GM21515 (cell line): ENCODE data around the gene ANKRD42.
"Not testable (repeated sequence)": the region's sequence is repeated elsewhere in the genome, so short reads cannot be mapped to it uniquely, and the experiment has no call there.

ENCODE experiments used
- ATAC-seq: cut with Tn5 transposase; IDR thresholded peaks from one replicate; pipeline ENCODE4 v1.9.1; 2021; ENCODE audit not compliant: unreplicated experiment

ANKRD42 gene

GRCh38 chr11:83238111-83238510 is 44.6 kb downstream of the ANKRD42 start:
- ATAC-seq, result no peak

GRCh38 chr11:83241291-83241946 is 47.9 kb downstream of the ANKRD42 start:
- ATAC-seq, result no peak

GRCh38 chr11:83249445-83249844 is 55.9 kb downstream of the ANKRD42 start:
- peak; percentile 61 for ATAC-seq

- ATAC-seq, result peak; percentile 59
Observed at GRCh38 chr11:83249972-83250593, 56.6 kb downstream of the ANKRD42 start.

DNA sequence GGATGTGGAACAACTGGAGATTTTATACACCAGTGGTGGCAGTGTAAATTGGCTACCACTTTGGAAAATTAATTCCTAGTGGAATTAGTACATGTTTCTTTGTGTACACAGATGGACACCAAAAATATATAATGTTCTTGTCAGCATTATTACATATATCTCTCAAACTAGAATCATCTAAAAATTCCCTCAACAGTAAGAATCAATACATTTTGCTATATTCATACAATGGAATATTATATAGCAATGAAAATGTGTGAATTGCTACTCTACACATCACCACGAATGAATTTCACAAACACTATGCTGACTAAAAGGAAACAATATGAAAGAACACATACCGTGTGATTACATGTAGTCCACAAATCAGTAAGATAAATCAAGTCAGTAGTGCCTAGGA is 58.8 kb downstream of the ANKRD42 start:
- no peak for ATAC-seq

GRCh38 chr11:83252941-83253340 is 59.4 kb downstream of the ANKRD42 start:
- no peak for ATAC-seq

DNA sequence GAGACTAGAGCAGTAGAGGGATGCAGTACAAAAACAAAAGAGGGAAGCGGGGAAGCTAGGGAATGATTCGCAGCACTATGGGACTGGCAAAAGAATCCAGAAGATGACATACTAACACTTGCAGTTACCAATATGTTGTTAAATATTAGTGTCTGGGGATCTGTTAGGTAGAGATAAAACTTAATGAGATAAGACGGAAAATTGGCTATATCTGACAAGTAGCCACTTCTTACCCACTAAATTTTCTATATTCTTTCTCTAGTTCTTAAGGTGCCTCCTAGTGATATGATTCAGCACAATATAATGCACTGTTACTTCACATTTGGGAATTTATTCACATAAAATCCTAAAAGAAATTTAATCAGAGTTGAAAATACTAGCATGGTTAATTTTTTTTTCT is 61.9 kb downstream of the ANKRD42 start:
- no peak for ATAC-seq

DNA sequence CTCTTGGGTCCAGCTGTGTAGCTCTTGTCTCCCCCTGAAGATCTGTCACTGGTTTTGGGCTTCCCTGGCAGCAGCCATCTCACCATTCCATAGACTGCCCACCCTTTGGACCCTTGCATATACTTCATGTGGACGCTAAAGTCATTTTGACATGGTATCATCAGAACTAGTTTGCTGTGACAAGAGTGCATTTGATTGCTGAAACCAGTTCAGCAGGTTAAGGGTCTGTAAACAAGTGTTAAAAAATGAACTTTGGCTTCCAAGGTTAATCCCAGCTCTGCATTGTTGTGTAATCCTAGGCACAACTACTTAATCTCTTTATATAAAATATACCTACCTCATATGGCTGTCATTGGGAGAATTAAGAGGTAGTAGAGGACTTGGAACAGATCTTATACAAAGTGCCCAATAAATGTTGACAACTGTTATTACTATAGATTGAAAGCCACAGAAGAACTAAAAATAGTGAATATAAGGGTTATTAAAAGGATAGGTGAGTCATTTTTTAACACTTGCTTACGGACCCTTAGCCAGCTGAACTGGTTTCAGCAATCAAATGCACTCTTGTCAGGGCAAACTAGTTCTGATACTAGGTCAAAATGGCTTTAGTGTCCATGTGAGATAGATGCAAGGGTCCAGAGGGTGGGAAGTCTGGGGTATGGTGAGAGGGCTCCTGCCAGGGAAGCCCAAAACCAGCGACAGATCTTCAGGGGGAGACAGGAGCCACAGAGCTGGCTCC is 63.3 kb downstream of the ANKRD42 start:
- no peak for ATAC-seq

GRCh38 chr11:83257761-83258168 is 64.3 kb downstream of the ANKRD42 start:
- no peak for ATAC-seq

DNA sequence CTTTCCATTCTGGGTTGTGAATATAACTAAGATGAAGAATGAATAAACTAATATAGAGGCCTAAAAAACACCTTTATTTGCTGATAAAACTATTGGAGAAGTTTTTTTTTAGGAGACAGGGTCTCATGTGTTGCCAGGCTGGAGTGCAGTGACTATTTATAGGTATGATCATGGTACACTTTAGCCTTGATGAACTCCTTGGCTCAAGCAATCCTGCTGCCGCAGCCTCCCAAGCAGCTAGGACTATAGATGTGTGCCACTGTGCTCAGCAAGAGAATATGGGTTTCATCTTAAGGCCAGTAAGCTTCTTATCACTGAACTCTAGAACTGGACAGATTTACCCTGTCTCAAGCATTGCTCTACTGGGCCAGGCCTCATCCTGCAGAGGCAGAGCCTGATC is 66.0 kb downstream of the ANKRD42 start:
- ATAC-seq, result no peak

DNA sequence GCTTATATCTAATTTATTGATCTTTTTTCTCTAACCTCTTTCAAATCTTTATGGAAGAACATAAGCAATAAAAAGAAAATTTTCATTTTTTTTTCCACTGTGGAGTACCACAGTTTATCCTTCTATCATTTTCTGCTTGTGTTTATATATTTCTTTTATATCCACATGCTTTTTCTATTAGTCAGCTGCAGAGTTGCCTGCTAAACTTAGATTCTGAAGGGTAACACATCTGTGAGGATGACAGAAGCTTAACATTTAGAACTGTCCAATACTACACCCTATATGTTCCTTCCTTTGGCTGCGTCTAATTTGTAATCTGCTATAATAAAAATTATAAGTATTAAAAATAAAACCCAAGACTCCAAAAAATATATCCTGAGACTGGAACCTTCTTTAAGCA is 71.8 kb downstream of the ANKRD42 start:
- ATAC-seq, result no peak

DNA sequence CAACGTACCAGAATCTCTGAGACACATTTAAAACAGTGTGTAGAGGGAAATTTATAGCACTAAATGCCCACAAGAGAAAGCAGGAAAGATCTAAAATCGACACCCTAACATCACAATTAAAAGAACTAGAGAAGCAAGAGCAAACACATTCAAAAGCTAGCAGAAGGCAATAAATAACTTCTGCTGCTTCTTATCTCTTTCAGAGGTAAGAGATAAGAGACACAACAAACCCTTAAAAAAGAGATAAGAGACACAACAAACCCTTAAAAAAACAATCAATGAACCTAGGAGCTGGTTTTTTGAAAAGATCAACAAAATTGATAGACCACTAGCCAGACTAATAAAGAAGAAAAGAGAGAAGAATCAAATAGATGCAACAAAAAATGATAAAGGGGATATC is 75.6 kb downstream of the ANKRD42 start:
- not testable (repeated sequence) for ATAC-seq

DNA sequence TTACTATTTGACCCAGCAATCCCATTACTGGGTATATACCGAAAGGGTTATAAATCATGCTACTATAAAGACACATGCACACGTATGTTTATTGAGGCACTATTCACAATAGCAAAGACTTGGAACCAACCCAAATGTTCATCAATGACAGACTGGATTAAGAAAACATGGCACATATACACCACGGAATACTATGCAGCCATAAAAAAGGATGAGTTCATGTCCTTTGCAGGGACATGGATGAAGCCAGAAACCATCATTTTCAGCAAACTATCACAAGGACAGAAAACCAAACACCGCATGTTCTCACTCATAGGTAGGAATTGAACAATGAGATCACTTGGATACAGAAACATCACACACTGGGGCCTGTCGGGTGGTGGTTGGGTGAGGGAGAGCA is 78.2 kb downstream of the ANKRD42 start:
- ATAC-seq, result not testable (repeated sequence)

DNA sequence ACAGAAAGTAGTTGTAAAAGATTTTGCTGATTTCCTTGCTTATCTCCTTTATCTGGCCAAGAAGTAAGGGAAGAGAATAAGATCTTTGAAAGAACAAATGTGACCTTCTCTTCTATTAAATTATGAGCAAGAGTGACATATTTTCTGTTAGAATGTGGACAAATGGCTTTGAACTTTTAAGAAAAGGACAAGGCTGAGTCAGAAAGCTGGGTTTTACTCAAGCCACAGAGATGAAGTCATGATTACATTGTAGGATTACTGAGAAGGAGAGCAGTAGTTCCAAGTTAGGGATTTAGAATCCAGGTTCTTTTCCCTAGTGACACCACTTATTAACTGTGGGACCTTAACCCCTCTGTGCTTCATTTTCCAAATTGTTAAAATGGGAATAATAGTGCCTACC is 79.1 kb downstream of the ANKRD42 start:
- ATAC-seq, result no peak

GRCh38 chr11:83275888-83276641 is 82.6 kb downstream of the ANKRD42 start:
- no peak for ATAC-seq

- ATAC-seq, result no peak
Observed at GRCh38 chr11:83278351-83278750, 84.8 kb downstream of the ANKRD42 start.

GRCh38 chr11:83280256-83280655 is 86.7 kb downstream of the ANKRD42 start:
- ATAC-seq, result no peak

DNA sequence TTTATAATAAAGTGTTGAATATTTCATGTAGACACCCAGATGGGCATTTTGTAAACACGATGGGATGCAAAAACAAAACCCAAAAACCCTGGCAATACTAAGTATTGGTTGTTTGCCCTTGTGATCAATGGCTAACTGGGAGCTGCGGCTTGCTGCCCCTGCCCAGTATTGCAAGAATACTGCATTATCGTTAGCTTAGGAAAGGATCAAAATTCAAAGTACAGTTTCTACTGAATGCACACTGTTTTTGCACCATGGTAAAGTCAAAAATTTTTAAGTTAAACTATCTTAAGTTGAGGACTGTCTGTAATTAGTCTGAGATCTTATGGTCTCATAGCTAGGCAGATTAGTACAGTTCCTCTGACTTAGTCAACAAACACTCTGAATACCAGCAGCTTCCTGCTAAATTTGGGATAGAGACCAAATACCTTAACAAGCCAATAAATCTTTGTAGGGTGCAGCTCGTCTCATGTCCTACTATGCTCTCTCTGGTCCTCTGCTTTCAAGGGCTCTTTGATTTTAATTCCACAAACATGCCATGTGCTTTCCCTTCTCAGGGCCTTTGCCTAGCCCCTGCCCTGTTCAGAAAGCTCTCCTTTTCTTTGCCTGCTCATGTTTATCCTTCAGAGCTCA is 88.7 kb downstream of the ANKRD42 start:
- no peak for ATAC-seq

- ATAC-seq, result no peak
Observed at GRCh38 chr11:83284501-83285150, 91.1 kb downstream of the ANKRD42 start.

GRCh38 chr11:83285151-83285770 is 91.7 kb downstream of the ANKRD42 start:
- ATAC-seq, result peak; percentile 49
